ENCODE measurements around the gene DLX5. TPM values are rescaled to one million over a fixed set of nuclear protein-coding genes. Genes with fewer than 3 reads are reported as not detected.

The DLX5 gene
- total and polyA plus RNA-seq, 4 donors: 0.50 TPM; not detected in 3

- no peak overlapping the region for H3K27ac ChIP-seq (ENCODE audit: low read depth, low read length)
- H3K4me3 ChIP-seq (ENCODE audit: low read depth, low read length): no peak overlapping the region
- WGBS (ENCODE audit: insufficient coverage): 4% methylated on average over 12 of the region's 20 CpGs
These were observed 11.3 kb downstream of the DLX5 start for GRCh38 chr7:97013134-97013844.

DNA sequence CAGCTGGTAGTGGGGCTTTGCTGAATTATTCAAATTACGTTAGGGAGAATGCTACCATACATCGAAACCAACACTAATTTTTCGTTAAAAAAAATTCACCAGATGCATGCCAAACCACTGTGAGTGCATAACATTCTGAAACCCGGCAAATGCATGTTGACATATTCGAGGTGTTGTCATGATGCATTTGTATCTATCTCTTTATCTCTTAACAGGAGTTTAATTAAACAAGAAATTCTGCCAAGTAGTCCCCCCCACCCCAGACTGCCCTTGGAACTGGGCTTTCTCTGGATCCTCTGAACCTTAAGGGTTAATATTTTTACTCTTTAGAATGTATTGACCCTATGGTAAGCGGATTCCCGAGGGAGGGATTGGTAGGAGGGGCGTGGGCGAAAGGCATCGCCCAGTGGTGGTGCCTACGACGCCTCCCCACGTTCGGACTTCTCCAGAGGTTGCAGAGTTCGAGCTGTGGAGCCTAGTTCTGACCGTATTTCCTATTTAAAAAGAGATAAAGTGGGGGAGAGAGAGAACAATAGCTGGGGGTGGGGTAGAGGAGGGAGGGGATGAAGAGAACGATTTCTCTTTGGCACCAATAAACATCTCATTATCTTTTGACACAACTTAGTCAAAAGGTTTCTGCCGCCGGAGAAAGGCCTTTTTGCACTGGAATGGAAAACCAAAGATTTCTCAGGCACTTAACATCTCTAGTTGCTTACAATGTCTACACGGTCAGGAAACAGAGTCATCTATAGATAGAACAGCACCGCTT is 12.1 kb downstream of the DLX5 start:
- 2% methylated on average over 13 of the region's 21 CpGs for WGBS (ENCODE audit: insufficient coverage)
- no peaks in the 10 kb centered on the region for H3K36me3 ChIP-seq (ENCODE audit: control insufficient read depth, insufficient read depth, low read length)
- no peak overlapping the region for H3K27ac ChIP-seq (ENCODE audit: low read depth, low read length)
- no peaks in the 10 kb centered on the region for H3K9me3 ChIP-seq (ENCODE audit: control insufficient read depth, insufficient read depth, low read length)
- H3K27me3 ChIP-seq (ENCODE audit: control insufficient read depth, insufficient read depth, low read length): peaks cover 100% of the 10 kb centered on the region
- peak in 1 of 6 donors; percentile 67 for DNase-seq (ENCODE audit: low read depth in 4 of 6, low spot score in 6 of 6)
- H3K4me3 ChIP-seq (ENCODE audit: low read depth, low read length): no peak overlapping the region
- peaks cover 15% of the 10 kb centered on the region for H3K4me1 ChIP-seq (ENCODE audit: control insufficient read depth, insufficient read depth, low read length)

More at GRCh38 chr7:97013134-97013844, 11.3 kb downstream of the DLX5 start:
- DNase-seq (ENCODE audit: low read depth in 4 of 6, low spot score in 6 of 6): no peak
- Histone ChIP-seq H3K4me1 (ENCODE audit: control insufficient read depth, insufficient read depth, low read length) (peaks cover 22% of the 10 kb centered on the region), H3K27me3 (ENCODE audit: control insufficient read depth, insufficient read depth, low read length) (peaks cover 100% of the 10 kb centered on the region), H3K9me3 (ENCODE audit: control insufficient read depth, insufficient read depth, low read length) (no peaks in the 10 kb centered on the region), H3K36me3 (ENCODE audit: control insufficient read depth, insufficient read depth, low read length) (no peaks in the 10 kb centered on the region)

GRCh38 chr7:97011536-97012364 is 12.9 kb downstream of the DLX5 start:
- H3K4me1 ChIP-seq (ENCODE audit: control insufficient read depth, insufficient read depth, low read length): peaks cover 14% of the 10 kb centered on the region
- H3K9me3 ChIP-seq (ENCODE audit: control insufficient read depth, insufficient read depth, low read length): no peaks in the 10 kb centered on the region
- no peak overlapping the region for H3K4me3 ChIP-seq (ENCODE audit: low read depth, low read length)
- H3K27ac ChIP-seq (ENCODE audit: low read depth, low read length): no peak overlapping the region
- DNase-seq (ENCODE audit: low read depth in 4 of 6, low spot score in 6 of 6): peak in 1 of 6 donors; percentile 65
- no peaks in the 10 kb centered on the region for H3K36me3 ChIP-seq (ENCODE audit: control insufficient read depth, insufficient read depth, low read length)
- 4% methylated on average over 8 of the region's 15 CpGs for WGBS (ENCODE audit: insufficient coverage)
- H3K27me3 ChIP-seq (ENCODE audit: control insufficient read depth, insufficient read depth, low read length): peaks cover 100% of the 10 kb centered on the region

GRCh38 chr7:97011104-97011503 is 13.5 kb downstream of the DLX5 start:
- peaks cover 99% of the 10 kb centered on the region for H3K27me3 ChIP-seq (ENCODE audit: control insufficient read depth, insufficient read depth, low read length)
- no peaks in the 10 kb centered on the region for H3K9me3 ChIP-seq (ENCODE audit: control insufficient read depth, insufficient read depth, low read length)
- WGBS (ENCODE audit: insufficient coverage): no CpG with 5 or more reads among the region's 1 CpG
- H3K4me1 ChIP-seq (ENCODE audit: control insufficient read depth, insufficient read depth, low read length): peaks cover 10% of the 10 kb centered on the region
- H3K27ac ChIP-seq (ENCODE audit: low read depth, low read length): no peak overlapping the region
- H3K36me3 ChIP-seq (ENCODE audit: control insufficient read depth, insufficient read depth, low read length): no peaks in the 10 kb centered on the region
- no peak for DNase-seq (ENCODE audit: low read depth in 4 of 6, low spot score in 6 of 6)
- no peak overlapping the region for H3K4me3 ChIP-seq (ENCODE audit: low read depth, low read length)

GRCh38 chr7:97009753-97010732 is 14.6 kb downstream of the DLX5 start:
- Histone ChIP-seq H3K4me3 (ENCODE audit: low read depth, low read length) (no peak overlapping the region), H3K27me3 (ENCODE audit: control insufficient read depth, insufficient read depth, low read length) (peaks cover 99% of the 10 kb centered on the region), H3K4me1 (ENCODE audit: control insufficient read depth, insufficient read depth, low read length) (peaks cover 19% of the 10 kb centered on the region), H3K9me3 (ENCODE audit: control insufficient read depth, insufficient read depth, low read length) (no peaks in the 10 kb centered on the region), H3K36me3 (ENCODE audit: control insufficient read depth, insufficient read depth, low read length) (no peaks in the 10 kb centered on the region), H3K27ac (ENCODE audit: low read depth, low read length) (no peak overlapping the region)
- DNase-seq (ENCODE audit: low read depth in 4 of 6, low spot score in 6 of 6): peak in 1 of 6 donors; percentile 17
- 2% methylated on average over 15 of the region's 18 CpGs for WGBS (ENCODE audit: insufficient coverage)

DNA sequence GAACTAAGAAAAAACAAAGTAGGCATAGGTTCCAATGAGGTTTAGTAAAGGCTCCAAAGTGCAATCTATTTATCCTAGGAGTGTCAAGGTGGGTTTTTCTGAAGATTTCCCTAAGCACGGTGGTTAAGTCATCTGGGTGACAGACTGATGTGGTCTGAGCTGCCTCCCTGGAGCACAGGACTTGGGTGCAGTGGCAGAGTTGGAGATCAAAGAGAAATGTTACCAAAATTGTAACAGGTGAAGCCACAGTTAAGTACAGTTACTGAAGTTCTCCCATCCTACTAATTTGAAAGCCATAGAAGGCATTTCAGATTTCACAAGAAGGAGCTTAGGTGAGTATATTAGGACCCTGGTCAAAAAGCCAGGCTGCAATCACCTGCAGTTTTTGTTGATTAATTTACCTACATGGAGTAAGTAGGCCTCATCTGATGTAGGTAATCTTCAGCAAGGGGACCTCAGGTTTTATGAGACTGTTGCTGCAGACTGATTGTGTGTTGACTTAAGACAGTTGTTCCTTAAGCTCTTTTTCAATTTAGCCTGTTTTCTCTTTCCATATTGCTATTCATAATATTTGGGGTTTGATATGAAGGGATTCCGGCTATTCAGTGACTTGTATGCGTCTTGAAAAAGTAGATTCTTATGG is 16.2 kb downstream of the DLX5 start:
- 80% methylated on average over 1 of the region's 3 CpGs for WGBS (ENCODE audit: insufficient coverage)
- DNase-seq (ENCODE audit: low read depth in 4 of 6, low spot score in 6 of 6): peak in 1 of 6 donors; percentile 1
- Histone ChIP-seq H3K27me3 (ENCODE audit: control insufficient read depth, insufficient read depth, low read length) (peaks cover 99% of the 10 kb centered on the region), H3K36me3 (ENCODE audit: control insufficient read depth, insufficient read depth, low read length) (no peaks in the 10 kb centered on the region), H3K9me3 (ENCODE audit: control insufficient read depth, insufficient read depth, low read length) (no peaks in the 10 kb centered on the region), H3K4me1 (ENCODE audit: control insufficient read depth, insufficient read depth, low read length) (peaks cover 29% of the 10 kb centered on the region), H3K4me3 (ENCODE audit: low read depth, low read length) (no peak overlapping the region), H3K27ac (ENCODE audit: low read depth, low read length) (no peak overlapping the region)

DNA sequence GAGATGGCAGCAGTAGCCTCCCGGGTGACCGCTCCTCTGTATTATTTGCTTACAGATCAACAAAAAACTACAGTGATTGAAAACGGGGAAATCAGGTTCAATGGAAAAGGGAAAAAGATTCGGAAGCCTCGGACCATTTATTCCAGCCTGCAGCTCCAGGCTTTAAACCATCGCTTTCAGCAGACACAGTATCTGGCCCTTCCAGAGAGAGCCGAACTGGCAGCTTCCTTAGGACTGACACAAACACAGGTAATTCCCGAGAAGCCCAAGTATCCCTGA is 17.1 kb downstream of the DLX5 start:
- Histone ChIP-seq H3K4me1 (ENCODE audit: control insufficient read depth, insufficient read depth, low read length) (peaks cover 34% of the 10 kb centered on the region), H3K27ac (ENCODE audit: low read depth, low read length) (no peak overlapping the region), H3K4me3 (ENCODE audit: low read depth, low read length) (no peak overlapping the region), H3K27me3 (ENCODE audit: control insufficient read depth, insufficient read depth, low read length) (peaks cover 99% of the 10 kb centered on the region), H3K36me3 (ENCODE audit: control insufficient read depth, insufficient read depth, low read length) (no peaks in the 10 kb centered on the region), H3K9me3 (ENCODE audit: control insufficient read depth, insufficient read depth, low read length) (no peaks in the 10 kb centered on the region)
- DNase-seq (ENCODE audit: low read depth in 4 of 6, low spot score in 6 of 6): peak in 1 of 6 donors; percentile 3
- WGBS (ENCODE audit: insufficient coverage): 13% methylated on average over 6 of the region's 8 CpGs

- peak in 2 of 6 donors; percentile 3 to 37 for DNase-seq (ENCODE audit: low read depth in 4 of 6, low spot score in 6 of 6)
- 3% methylated on average over 32 of the region's 39 CpGs for WGBS (ENCODE audit: insufficient coverage)
- Histone ChIP-seq H3K9me3 (ENCODE audit: control insufficient read depth, insufficient read depth, low read length) (no peaks in the 10 kb centered on the region), H3K27ac (ENCODE audit: low read depth, low read length) (no peak overlapping the region), H3K27me3 (ENCODE audit: control insufficient read depth, insufficient read depth, low read length) (peaks cover 99% of the 10 kb centered on the region), H3K4me3 (ENCODE audit: low read depth, low read length) (no peak overlapping the region), H3K36me3 (ENCODE audit: control insufficient read depth, insufficient read depth, low read length) (no peaks in the 10 kb centered on the region), H3K4me1 (ENCODE audit: control insufficient read depth, insufficient read depth, low read length) (peaks cover 34% of the 10 kb centered on the region)
These were observed 17.6 kb downstream of the DLX5 start for GRCh38 chr7:97006816-97007582.

Measured in spinal cord (tissue), 10 donors.